NCI-H526 treated with DMSO at 0.1 percent for 48 hours (cell line): ENCODE results near the gene GM2A.
"Not testable (repeated sequence)": the region's sequence is repeated elsewhere in the genome, so short reads cannot be mapped to it uniquely, and the experiment has no call there.

Experiments
- DNase-seq: peaks from one replicate; lab custom pipeline; 2025; lab: John Stamatoyannopoulos, UW

GM2A gene

GRCh38 chr5:151253605-151253950 is 593 bp downstream of the GM2A start:
- DNase-seq, result no peak

DNA sequence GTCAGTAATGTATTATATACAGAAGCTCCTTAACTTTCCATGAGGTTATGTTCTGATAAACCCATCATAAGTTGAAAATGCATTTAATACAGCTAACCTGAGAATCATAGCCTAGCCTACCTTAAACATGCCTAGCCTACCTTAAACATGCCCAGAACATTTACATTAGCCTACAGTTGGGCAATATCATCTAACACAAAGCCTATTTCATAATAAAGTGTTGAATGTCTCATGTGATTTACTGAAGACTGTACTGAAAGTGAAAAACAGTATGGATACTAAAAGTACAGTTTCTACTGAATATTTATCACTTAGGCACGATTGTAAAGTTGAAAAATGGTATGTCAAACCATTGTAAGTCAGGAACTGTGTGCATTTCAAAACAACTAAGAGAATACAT is 1.6 kb downstream of the GM2A start:
- no peak for DNase-seq

DNA sequence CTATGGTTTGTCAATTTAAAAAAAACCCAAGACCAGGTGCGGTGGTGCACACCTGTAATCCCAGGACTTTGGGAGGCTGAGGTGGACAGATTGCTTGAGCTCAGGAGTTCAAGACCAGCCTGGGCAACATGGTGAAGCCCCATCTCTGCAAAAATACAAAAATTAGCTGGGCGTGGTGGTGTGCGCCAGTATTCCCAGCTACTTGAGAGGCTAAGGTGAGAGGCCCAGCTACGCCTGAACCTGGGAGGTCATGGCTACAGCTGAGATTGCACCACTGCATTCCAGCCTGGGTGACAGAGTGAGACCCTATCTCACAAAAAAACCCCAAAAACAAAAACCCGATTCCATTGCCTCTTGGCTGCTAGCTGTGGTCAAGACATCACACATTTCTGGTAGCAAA is 2.0 kb downstream of the GM2A start:
- DNase-seq, result not testable (repeated sequence)

DNA sequence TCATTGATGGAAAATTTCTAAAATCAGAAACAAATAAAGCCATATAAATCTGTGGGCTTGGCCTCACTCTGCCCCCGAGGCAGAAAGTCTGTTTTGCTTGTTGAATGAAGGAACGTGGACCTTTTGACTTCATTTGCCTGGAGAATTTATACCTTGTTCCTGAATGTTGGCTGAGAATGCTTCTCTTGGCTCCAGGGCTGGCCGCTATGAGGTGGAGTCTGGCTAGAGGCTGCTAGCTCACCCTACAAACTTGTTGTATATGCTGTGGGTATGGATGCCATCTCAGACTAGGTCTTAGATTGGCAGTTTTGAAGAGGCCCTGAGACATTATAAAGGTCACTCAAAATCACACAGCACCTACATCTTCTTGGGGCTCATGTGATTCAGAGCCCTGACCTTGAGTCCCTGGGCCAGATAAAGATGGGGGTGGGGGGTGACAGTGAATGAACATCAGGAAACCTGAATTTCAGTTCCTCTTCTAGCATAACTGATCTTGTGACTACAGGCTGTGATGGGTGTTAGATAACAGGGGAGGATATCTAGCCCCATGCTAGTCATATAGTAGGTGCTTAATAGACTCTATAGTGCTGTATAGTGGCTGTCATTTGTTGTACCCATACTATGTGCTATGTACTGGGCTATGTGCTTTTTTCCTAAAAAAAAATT is 2.8 kb downstream of the GM2A start:
- no peak for DNase-seq

DNA sequence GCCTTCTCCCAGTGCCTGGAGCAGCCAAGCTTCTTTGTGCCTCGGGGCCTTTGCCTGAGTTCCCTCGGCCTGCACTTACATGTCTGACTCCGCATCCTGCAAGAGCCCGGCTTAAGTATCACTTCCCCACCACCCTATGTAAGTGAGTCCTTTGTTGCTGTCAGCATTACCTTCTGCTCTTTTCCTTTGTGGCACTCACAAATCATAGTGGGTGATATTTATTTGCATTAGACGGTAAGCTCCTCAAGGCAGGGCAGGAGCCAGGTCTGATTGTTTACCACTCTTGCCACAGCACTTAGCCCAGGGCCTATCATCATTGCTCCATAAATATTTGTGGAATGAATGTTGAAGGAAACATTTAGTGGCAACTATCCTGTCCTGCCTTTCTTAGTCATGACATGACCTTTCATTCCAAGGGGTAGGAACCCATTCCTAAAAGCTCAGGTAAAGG is 4.8 kb downstream of the GM2A start:
- DNase-seq, result no peak

DNA sequence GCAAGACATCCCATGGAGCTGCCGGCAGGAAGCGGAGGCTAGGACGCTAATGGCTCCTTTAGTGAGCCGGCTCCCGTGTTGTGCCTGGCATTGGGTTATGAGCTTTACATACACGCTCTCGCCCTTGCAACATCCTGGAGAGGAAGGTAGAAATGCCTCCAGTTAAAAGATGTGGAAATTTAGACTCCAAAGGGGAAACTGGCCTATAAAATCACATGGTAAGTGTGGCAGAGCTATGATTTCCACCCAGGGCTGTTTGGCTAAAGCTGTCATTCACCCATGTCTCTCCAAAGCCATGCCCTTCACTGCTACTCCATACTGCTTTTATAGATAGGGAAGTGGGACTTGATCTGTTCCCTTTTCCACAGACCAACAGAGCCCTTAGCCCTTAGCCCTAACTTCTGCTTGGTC is 5.2 kb downstream of the GM2A start:
- no peak for DNase-seq

- no peak for DNase-seq
Observed at GRCh38 chr5:151258816-151259215, 5.8 kb downstream of the GM2A start.

- DNase-seq, result no peak
Observed at GRCh38 chr5:151259931-151260330, 6.9 kb downstream of the GM2A start.

DNA sequence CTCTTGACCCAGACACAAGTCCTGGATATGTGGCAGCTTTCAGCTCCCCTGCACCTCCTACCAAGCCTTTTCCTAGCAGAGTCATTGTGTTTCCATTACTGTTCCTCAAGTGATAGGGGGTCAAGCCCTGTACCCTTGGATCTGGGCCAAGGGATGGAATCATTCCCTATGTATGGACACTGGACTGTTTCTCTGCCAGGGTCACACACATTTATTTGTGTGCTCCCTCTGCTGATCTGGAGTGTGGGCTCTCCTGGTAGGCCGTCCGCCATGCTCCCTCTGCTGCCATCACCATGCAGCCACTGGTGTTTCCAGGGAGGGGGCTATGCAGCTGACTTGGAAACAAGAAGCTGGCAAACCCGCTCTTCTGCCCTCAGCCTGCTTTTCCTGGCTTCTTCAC is 9.5 kb downstream of the GM2A start:
- DNase-seq, result no peak

DNA sequence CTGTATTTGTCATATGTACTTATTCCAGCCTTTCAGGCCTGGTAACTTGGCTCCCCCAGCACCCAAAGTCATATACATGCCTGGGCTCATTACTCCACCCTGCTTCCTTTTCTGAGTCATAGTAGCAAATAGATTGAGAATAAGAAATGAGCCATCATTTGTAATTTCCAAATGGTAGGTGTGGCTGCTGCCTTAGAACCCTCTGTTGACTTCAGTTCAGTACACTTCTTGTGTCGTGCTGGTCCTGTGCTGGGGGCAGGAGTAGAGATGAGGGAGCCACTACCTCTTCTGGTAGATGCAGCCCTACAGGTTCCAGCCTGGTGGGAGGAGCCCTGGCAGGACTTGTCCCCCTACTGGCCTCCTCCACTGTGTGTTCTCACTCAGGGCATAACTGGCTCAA is 11.1 kb downstream of the GM2A start:
- no peak for DNase-seq

- DNase-seq, result no peak
Observed at GRCh38 chr5:151267491-151268260, 14.7 kb downstream of the GM2A start.

DNA sequence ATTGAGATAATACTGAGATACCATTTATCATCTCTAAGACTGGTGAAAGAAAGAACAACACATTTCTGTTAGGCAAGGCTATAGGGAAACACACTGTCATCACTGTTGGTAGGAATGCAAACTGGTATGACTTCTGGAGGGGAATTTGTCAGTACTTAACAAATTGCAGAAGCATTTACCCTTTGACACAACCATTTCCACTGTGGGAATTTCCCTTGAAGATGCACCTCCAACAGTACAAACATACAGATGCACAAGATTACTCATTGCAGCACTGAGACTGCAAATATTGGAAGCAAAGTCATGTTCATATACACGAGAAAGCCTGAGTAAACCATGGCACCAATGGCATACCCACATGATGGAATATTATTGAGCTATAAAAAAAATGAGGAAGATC is 17.6 kb downstream of the GM2A start:
- no peak for DNase-seq

DNA sequence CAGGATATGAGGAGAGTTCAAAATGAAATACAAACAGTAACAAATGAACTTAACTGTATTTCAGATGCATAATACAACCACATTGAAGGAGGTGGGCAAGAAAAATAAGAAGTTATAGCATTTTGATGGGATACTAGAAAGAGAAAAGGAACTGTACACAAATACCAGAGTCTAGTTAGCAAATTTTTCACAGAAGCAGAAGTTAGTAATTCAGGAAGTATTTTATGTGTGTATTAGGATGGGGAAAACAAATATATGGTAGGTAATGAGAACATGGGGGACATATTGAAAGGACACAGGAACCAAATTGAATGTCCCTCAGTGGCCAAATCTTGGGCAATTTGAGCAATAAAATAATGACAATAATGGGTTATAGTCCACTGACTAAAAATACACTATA is 18.4 kb downstream of the GM2A start:
- no peak for DNase-seq

- DNase-seq, result no peak
Observed at GRCh38 chr5:151274666-151275065, 21.7 kb downstream of the GM2A start.

DNA sequence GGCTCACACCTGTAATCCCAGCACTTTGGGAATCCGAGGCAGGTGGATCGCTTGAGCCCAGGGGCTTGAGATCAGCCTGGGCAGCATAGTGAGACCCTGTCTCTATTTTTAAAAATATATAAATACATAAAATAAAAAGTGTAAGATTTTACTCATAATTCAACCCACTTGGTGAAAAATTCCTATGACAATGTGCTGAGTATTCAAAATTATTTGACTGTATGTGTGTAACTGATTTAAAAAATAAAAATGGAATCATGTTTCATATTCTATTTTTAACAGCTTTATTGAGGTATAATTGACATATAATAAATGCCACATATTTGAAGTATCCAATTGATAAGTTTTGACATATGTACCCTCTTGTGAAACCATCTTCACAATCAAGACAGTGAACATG is 22.8 kb downstream of the GM2A start:
- no peak for DNase-seq

DNA sequence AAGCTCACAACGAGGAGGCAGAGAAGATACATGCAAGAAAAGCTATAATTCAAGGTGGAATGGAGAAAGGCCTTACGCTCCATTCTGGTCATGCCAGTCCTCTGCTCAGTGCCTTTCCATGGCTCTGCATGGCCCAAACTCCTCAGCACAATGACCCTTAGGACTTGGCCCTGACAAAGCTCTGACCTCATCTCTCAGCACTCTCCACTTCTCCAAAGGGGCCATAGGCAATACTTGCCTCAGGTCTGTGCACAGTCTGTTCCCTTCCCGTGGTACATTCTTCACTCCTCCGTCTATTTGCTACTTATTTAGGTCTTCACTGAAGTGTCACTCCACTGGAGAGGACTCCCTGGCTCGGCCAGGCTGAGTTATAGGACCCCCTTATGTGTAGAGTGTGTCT is 25.9 kb downstream of the GM2A start:
- no peak for DNase-seq

- DNase-seq, result no peak
Observed at GRCh38 chr5:151280443-151280842, 27.5 kb downstream of the GM2A start.

DNA sequence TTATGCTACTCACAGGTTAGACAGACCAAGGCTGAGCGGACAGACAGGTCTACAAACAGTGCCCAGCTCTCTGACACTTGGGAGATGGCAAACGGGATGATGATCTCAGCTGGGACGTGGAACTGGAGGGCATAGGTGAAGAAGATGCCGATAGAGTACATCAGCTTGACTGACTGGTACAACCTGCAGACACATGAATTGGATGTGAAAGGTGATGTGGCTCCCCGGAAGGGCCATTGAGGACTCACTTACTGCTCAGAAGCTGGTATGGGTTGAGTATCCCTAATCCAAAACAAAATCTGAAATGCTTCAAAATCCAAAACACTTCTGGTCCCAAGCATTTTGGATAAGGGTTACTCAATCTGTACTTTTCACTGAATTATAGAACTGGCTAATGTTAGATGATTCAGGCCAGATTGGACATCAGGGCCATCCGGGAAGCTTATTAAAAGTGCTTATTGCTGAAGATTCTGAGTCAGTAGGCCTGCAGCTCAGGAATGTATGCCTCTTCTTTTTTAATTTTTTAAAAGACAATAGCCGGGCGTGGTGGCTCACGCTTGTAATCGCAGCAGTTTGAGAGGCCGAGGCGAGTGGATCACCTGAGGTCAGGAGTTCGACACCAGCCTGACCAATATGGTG is 28.1 kb downstream of the GM2A start:
- no peak for DNase-seq

- no peak for DNase-seq
Observed at GRCh38 chr5:151283120-151283825, 30.3 kb downstream of the GM2A start.

GRCh38 chr5:151284392-151284967 is 31.5 kb downstream of the GM2A start:
- DNase-seq, result no peak

GRCh38 chr5:151285683-151286082 is 32.7 kb downstream of the GM2A start:
- no peak for DNase-seq

- no peak for DNase-seq
Observed at GRCh38 chr5:151286246-151286645, 33.3 kb downstream of the GM2A start.
